Sigmoid colon (tissue), 4 donors: ENCODE results near the gene CLEC7A.
A peak's percentile ranks its signal among the peaks of the same experiment; 100 is the strongest.

Experiments
- CTCF ChIP-seq, 4 experiments: fragments of 450-650 bp in 3 of 4; fragments of 200-600 bp in 1 of 4; IDR thresholded peaks; one replicate each; pipeline ENCODE4 v1.5.1; 2016 to 2019; ENCODE audit warnings: antibody characterized with exemption in 4 of 4, mild to moderate bottlenecking in 3 of 4, moderate library complexity in 2 of 4
- POLR2A ChIP-seq, 2 donors: fragments of 450-650 bp; IDR thresholded peaks; one replicate each; pipeline ENCODE4 v1.6.1; 2016; ENCODE audit warnings: antibody characterized with exemption in 2 of 2, mild to moderate bottlenecking in 2 of 2, moderate library complexity in 2 of 2
- POLR2AphosphoS5 ChIP-seq, 4 donors: sonication (generic); formaldehyde crosslinking; IDR thresholded peaks; one replicate each; pipeline ENCODE4 v1.6.1; 2017; ENCODE audit warnings: antibody characterized with exemption in 4 of 4

GRCh38 chr12:10097521-10097920 lies 32.5 kb downstream of the CLEC7A start:
- TF ChIP-seq POLR2AphosphoS5 (IDR thresholded peaks at IDR 0.05): peak in 1 of 4 donors; percentile 15
- no peak for TF ChIP-seq CTCF (IDR thresholded peaks at IDR 0.05)
- no peak for TF ChIP-seq POLR2A (IDR thresholded peaks at IDR 0.05)
